HL-60 (cell line): ENCODE data around the gene IFI30.

Experiments
- CTCF ChIP-seq: IDR thresholded peaks from one replicate; pipeline ENCODE4 v1.5.1; 2011; ENCODE audit warnings: low read length, control low read depth, inconsistent platforms; ENCODE audit not compliant: insufficient read depth
- GABPA ChIP-seq: IDR thresholded peaks from 2 replicates; pipeline ENCODE4 v1.6.1; 2012; ENCODE audit warnings: low read depth
- POLR2AphosphoS5 ChIP-seq: IDR thresholded peaks from 2 replicates; pipeline ENCODE4 v1.6.1; 2012; ENCODE audit warnings: low read depth
- SPI1 ChIP-seq: IDR thresholded peaks from 2 replicates; pipeline ENCODE4 v1.6.1; 2012; ENCODE audit warnings: low read depth, mild to moderate bottlenecking, borderline replicate concordance
- TF ChIP-seq, protein P1 (sequence below): IDR thresholded peaks from 2 replicates; pipeline ENCODE4 v1.6.1; 2012; ENCODE audit warnings: low read depth; ENCODE audit not compliant: insufficient replicate concordance

DNA sequence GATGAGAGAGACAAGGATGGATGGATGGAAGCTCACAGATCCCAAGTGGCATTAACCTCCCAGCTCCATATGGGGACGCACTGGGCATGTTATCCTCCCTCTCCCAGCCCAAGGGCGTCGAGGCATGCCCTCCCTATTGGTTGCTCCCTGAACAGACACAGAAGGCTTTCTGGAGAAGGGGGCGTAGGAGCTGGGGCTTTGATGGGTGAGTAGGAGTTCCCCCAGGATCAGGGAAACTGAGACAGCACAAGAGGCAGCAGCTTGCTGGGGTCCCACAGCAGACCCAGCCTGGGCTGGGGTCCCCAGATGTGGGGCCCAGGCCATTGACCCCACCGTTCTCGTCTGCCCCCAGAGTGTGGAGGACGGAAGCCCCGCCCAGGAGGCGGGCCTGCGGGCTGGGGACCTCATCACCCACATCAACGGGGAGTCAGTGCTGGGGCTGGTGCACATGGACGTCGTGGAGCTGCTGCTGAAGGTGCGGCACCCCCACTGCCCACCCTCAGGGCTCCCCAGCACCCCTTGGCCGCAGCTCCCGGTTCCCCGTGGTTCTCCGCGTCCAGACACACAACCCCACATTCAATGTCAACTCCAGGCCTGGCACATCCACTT lies 28.1 kb upstream of the IFI30 start:
- TF ChIP-seq POLR2AphosphoS5, result no peak
- TF ChIP-seq CTCF, result no peak
- TF ChIP-seq, protein P1, sequence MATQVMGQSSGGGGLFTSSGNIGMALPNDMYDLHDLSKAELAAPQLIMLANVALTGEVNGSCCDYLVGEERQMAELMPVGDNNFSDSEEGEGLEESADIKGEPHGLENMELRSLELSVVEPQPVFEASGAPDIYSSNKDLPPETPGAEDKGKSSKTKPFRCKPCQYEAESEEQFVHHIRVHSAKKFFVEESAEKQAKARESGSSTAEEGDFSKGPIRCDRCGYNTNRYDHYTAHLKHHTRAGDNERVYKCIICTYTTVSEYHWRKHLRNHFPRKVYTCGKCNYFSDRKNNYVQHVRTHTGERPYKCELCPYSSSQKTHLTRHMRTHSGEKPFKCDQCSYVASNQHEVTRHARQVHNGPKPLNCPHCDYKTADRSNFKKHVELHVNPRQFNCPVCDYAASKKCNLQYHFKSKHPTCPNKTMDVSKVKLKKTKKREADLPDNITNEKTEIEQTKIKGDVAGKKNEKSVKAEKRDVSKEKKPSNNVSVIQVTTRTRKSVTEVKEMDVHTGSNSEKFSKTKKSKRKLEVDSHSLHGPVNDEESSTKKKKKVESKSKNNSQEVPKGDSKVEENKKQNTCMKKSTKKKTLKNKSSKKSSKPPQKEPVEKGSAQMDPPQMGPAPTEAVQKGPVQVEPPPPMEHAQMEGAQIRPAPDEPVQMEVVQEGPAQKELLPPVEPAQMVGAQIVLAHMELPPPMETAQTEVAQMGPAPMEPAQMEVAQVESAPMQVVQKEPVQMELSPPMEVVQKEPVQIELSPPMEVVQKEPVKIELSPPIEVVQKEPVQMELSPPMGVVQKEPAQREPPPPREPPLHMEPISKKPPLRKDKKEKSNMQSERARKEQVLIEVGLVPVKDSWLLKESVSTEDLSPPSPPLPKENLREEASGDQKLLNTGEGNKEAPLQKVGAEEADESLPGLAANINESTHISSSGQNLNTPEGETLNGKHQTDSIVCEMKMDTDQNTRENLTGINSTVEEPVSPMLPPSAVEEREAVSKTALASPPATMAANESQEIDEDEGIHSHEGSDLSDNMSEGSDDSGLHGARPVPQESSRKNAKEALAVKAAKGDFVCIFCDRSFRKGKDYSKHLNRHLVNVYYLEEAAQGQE, result no peak
- TF ChIP-seq GABPA, result no peak
- no peak for TF ChIP-seq SPI1
